ENCODE measurements around the gene NASP. TPM values are rescaled to one million over a fixed set of nuclear protein-coding genes. Genes with fewer than 3 reads are reported as not detected.

The NASP gene

DNA sequence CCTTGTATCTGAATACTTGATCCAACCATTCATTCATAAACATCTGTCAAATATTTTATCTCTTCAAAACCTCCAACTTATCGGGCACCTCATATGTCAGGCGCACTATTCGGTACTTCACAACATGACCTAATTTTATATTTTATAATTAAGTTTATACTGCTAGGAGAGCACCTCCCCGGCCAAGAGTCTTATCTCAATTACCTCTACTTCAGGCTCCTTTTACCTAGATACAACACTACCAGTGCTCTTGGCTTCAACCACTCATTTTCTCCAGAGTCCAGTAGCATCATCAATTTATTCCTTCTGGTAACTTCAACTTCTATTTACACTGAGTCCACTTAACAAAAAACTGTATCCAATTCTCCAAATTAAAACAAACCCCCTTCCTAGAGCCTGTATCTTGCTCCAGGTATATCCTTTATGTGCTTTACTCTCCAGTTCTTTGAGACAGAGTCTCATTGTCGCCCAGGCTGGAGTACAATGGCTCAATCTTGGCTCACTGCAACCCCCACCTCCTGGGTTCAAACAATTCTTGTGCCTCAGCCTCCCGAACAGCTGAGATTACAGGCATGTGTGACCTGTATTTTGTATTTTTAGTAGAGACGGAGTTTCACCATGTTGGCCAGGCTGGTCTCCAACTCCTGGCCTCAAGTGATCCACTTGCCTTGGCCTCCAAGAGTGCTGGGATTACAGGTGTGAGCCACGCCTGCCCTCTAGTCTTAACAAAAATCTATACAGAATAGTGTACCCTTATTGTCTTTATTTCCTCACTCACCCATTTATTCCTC lies 83.7 kb downstream of the NASP start:
- no peak overlapping the region for H3K4me2 ChIP-seq (ENCODE audit: low read length, poor library complexity, severe bottlenecking)
- H2AFZ ChIP-seq (ENCODE audit: low read depth, low read length) = no peak overlapping the region
- no peak overlapping the region for H3K9ac ChIP-seq (ENCODE audit: low read length)
- no peak overlapping the region for H3K4ac ChIP-seq (ENCODE audit: low read depth in 1 of 2, low read length in 2 of 2)
- no peak overlapping the region for H3K18ac ChIP-seq (ENCODE audit: low read depth in 1 of 2, low read length in 2 of 2)
- H3K27ac ChIP-seq (ENCODE audit: low read length, poor library complexity, severe bottlenecking) = no peak overlapping the region
- no peaks in the 10 kb centered on the region for H3K27me3 ChIP-seq (ENCODE audit: control insufficient read depth in 1 of 2, insufficient read depth in 1 of 2, low read length in 2 of 2)
- no peak for DNase-seq
- H3K4me3 ChIP-seq (ENCODE audit: insufficient read depth in 1 of 2, low read depth in 1 of 2, low read length in 2 of 2) = no peak overlapping the region
- H3K23ac ChIP-seq (ENCODE audit: low read length in 2 of 2) = no peak overlapping the region
- no peak overlapping the region for H2AK5ac ChIP-seq (ENCODE audit: low read length, severe bottlenecking)
- no peak overlapping the region for H2BK5ac ChIP-seq (ENCODE audit: low read depth, low read length, poor library complexity, severe bottlenecking)
- H4K8ac ChIP-seq (ENCODE audit: low read length) = no peak overlapping the region
- peaks cover 4% of the 10 kb centered on the region for H3K4me1 ChIP-seq (ENCODE audit: control insufficient read depth, insufficient read depth, low read depth, low read length)
- WGBS = over 99% methylated on average over 6 of the region's 8 CpGs
- no peaks in the 10 kb centered on the region for H3K79me1 ChIP-seq (replicated peaks; ENCODE audit: low read length, poor library complexity, severe bottlenecking)
- no peak overlapping the region for H2BK12ac ChIP-seq (ENCODE audit: low read length in 2 of 2)
- H2BK120ac ChIP-seq (ENCODE audit: low read depth, low read length) = no peak overlapping the region
- H3K14ac ChIP-seq (ENCODE audit: low read length in 2 of 2) = no peak overlapping the region
- H2BK15ac ChIP-seq (ENCODE audit: low read depth, poor library complexity, severe bottlenecking) = no peak overlapping the region
- H3K9me3 ChIP-seq (ENCODE audit: control insufficient read depth, low read length) = no peaks in the 10 kb centered on the region
- no peak overlapping the region for H4K91ac ChIP-seq (ENCODE audit: low read length)
- peaks cover 5 to 9% of the 10 kb centered on the region in 2 experiments for H3K36me3 ChIP-seq (ENCODE audit: control insufficient read depth in 1 of 2, insufficient read depth in 2 of 2, low read depth in 1 of 2, low read length in 2 of 2)

Small RNA genes lying within 50 kb of the gene (small RNA-seq; reads per million reads assigned to genes)
- gene AL355480.1 (ENCODE audit: low read depth) (not detected), gene AL355480.2 (ENCODE audit: low read depth) (not detected), gene AL355480.3 (ENCODE audit: low read depth) (not detected), gene AL355480.4 (ENCODE audit: low read depth) (not detected)
